Muscle of leg (tissue), 11 donors: ENCODE results near the gene HSPA8. TPM values are rescaled to one million over a fixed set of nuclear protein-coding genes. Genes with fewer than 3 reads are reported as not detected.
A peak's percentile ranks its signal among the peaks of the same experiment; 100 is the strongest.
"Not testable (repeated sequence)": the region's sequence is repeated elsewhere in the genome, so short reads cannot be mapped to it uniquely, and the experiment has no call there.

Experiments
- DNase-seq: peaks from one replicate; pipeline ENCODE4 v3.0.0; 2013
- H3K27ac ChIP-seq: one replicate; pipeline ENCODE4 v1.5.1; 2013; ENCODE audit warnings: mild to moderate bottlenecking, low read length, control low read depth
- H3K27me3 ChIP-seq: one replicate; pipeline ENCODE4 v1.6.1; 2013; ENCODE audit warnings: low read length; ENCODE audit not compliant: control insufficient read depth, insufficient read depth
- H3K36me3 ChIP-seq: one replicate; pipeline ENCODE4 v1.6.1; 2013; ENCODE audit warnings: low read length; ENCODE audit not compliant: control insufficient read depth, insufficient read depth
- H3K4me1 ChIP-seq: one replicate; pipeline ENCODE4 v1.6.1; 2013; ENCODE audit warnings: low read length; ENCODE audit not compliant: control insufficient read depth, insufficient read depth
- H3K4me3 ChIP-seq: one replicate; pipeline ENCODE4 v1.5.1; 2013; ENCODE audit warnings: low read length, control low read depth
- H3K9me3 ChIP-seq: replicated peaks from 2 replicates; pipeline ENCODE4 v1.6.1; 2013; ENCODE audit warnings: low read depth, low read length; ENCODE audit not compliant: control insufficient read depth
- WGBS: methylation state at CpG from one replicate; pipeline ENCODE4 v1.1.5; 2013; ENCODE audit warnings: missing lambda C conversion rate; ENCODE audit not compliant: insufficient coverage; 5-methylcytosine and 5-hydroxymethylcytosine counted together
- polyA plus RNA-seq, 8 donors: library from polyadenylated mRNA; unstranded; fragments of 120-200 nt; gene quantifications; one replicate each; pipeline versions ENCODE4 v1.2.1 to v1.2.3, GENCODE V29; 2013; ENCODE audit warnings: inconsistent platforms in 1 of 8, low replicate concordance in 1 of 8; ENCODE audit not compliant: insufficient read length in 8 of 8, insufficient read depth in 1 of 8
- total RNA-seq: library from RNA; stranded (reverse); fragments of 120-200 nt; gene quantifications from one replicate; pipeline ENCODE4 v1.2.4, GENCODE V29; 2013

HSPA8 gene
- total and polyA plus RNA-seq, 9 donors: 1,516 to 1,826 (median 1,715) TPM

DNA sequence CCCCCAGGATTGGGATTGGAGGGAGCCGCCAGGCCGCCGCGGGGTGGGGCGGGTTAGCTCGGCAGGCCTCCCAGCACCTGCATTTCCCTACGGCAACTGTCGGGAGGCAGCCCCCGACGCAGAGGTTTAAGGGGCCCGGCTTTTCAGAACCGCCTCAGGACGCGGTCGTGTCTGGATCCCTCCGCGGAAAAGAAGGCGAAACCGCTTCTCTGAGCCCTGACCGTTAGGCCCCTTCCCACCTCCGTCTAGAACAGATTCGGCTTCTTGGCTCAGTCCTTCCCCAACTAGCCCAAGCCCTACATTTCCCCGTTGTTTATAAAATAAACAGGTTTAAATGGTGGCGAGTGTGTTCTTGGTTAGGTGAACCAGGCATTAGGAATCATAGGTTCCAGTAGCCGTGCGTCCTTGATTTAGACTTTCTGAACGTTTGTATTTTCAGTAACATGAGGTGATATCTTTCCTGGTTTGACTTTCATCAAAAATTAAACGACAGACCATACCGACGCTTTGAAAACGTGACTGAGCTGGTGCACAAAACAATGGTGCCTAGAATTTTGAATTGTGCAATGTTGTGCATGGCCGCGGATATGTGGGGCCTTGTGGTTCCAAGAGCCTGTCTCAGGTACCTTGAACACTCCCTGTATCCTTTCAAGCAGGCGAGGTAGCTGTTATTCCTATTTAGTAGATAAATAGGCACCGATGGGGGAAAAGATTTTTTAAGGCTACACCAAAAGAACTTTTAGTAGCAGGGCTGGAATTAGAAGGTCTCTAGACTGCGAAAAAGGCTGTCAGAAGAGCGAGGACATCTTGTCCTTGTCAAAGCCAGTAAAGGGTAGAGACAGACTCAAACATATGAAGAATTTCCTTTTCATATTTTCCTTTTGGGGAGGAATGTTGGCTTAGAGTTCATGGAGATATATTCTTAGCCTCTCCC lies 1.2 kb upstream of the HSPA8 start:
- peaks cover 30% of the 10 kb centered on the region for H3K36me3 ChIP-seq
- H3K27ac ChIP-seq: peak overlapping the region; percentile 100
- peaks cover 41% of the 10 kb centered on the region for H3K4me1 ChIP-seq
- H3K4me3 ChIP-seq: peak overlapping the region; percentile 79
- no peaks in the 10 kb centered on the region for H3K27me3 ChIP-seq
- no peaks in the 10 kb centered on the region for H3K9me3 ChIP-seq
- 2% methylated on average over 21 of the region's 37 CpGs for WGBS
- DNase-seq: peak; percentile 78

DNA sequence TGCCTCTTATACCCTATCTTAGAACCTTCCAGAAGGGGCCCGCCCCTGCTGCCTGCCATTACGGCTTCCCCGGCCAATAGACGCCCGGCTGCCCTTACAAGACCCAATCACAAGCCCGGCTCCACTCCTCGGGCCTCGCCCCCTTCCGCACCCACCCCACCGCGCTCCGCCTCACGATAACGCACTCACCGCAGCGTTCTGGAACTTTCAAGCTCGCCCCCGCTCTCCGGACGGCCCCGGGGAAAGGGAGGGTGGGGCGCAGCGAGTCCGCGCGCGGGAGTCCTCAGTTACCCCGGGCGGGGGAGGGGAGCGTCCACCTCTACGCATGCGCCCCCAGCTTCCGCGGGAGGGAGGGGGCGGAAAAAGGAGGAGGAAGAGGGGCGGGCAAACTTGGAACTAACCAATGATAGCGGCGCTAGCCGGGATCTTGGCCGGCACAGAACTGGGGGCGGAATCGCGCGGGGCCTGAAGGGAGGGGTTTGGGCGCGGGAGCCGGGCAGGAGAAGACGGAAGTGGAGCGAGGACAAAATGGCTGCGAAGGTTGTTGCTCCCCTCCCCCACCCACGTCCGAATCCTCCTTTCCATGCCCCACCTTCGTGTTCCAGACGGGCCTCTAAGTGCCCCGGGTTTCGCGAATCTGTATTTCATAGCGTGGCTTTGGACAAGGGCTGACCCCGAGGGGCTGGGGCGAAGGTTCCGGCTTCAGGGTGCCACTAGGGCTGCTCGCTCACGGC lies 389 bp upstream of the HSPA8 start:
- Histone ChIP-seq H3K9me3 (no peaks in the 10 kb centered on the region), H3K36me3 (peaks cover 37% of the 10 kb centered on the region), H3K27ac (peak overlapping the region; percentile 100), H3K27me3 (no peaks in the 10 kb centered on the region), H3K4me3 (peak overlapping the region; percentile 79), H3K4me1 (peaks cover 41% of the 10 kb centered on the region)
- 1% methylated on average over 50 of the region's 63 CpGs for WGBS
- DNase-seq: peak; percentile 100

DNA sequence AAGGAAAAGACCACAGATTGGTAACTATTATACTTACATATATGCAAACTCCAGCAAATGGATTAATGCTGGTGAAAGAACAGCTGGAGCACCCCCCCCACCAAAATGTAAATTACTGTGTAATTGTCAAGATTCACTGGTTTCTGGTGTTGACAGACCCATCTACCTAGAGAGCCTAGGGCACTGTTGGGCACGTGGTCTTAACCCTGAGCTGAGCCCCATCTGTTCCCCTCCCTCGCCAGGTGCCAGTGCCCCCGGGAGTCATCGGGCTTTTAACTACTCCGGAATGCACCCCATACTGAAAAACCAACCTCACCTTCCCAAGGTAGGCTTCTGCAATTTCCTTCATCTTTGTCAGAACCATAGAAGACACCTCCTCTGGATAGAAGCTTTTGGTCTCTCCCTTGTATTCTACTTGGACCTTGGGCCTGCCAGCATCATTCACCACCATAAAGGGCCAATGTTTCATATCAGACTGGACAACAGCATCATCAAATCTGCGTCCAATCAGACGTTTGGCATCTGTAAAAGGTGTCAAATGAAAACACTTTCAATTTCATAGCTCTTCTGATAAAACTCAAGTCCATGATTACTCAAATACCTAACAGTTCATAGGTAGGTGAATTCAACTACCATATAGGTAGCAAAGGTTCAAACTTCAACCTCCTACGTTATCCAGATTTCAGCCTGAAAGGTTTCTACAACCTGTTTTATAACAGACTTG lies 1.5 kb downstream of the HSPA8 start:
- Histone ChIP-seq H3K36me3 (peaks cover 55% of the 10 kb centered on the region), H3K27me3 (no peaks in the 10 kb centered on the region), H3K4me1 (peaks cover 46% of the 10 kb centered on the region), H3K27ac (no peak overlapping the region), H3K4me3 (peak overlapping the region; percentile 79), H3K9me3 (no peaks in the 10 kb centered on the region)
- WGBS: 9% methylated on average over 4 of the region's 8 CpGs
- no peak for DNase-seq

DNA sequence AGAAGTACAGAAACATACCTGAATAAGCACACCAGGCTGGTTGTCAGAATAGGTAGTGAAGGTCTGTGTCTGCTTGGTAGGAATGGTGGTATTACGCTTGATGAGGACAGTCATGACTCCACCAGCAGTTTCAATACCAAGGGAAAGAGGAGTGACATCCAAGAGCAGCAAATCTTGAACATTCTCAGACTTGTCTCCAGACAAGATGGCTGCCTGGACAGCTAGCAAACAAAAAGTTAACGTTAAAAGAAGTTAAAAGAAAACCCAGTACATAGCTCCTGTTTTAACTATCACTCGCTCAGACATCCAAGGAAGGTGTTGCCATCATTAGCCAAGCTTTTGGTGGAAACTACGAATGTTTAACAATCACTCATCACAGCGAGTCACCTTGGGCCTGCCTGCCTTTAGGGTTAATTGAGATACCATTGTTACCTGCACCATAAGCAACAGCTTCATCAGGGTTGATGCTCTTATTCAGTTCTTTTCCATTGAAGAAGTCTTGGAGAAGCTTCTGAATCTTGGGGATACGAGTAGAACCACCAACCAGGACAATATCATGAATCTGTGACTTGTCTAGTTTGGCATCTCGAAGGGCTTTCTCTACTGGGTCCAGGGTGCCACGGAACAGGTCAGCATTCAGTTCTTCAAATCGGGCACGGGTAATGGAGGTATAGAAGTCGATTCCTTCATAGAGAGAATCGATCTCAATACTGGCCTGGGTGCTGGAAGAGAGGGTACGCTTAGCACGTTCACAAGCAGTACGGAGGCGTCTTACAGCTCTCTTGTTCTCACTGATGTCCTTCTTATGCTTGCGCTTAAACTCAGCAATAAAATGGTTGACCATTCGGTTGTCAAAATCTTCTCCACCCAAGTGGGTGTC lies 2.7 kb downstream of the HSPA8 start:
- not testable (repeated sequence) for DNase-seq, H3K27me3 ChIP-seq, H3K9me3 ChIP-seq
- peak overlapping the region; percentile 11 for H3K4me3 ChIP-seq
- 44% methylated on average over 12 of the region's 18 CpGs for WGBS
- peaks cover 35% of the 10 kb centered on the region for H3K4me1 ChIP-seq
- peak overlapping the region; percentile 4 for H3K27ac ChIP-seq
- H3K36me3 ChIP-seq: peaks cover 59% of the 10 kb centered on the region

DNA sequence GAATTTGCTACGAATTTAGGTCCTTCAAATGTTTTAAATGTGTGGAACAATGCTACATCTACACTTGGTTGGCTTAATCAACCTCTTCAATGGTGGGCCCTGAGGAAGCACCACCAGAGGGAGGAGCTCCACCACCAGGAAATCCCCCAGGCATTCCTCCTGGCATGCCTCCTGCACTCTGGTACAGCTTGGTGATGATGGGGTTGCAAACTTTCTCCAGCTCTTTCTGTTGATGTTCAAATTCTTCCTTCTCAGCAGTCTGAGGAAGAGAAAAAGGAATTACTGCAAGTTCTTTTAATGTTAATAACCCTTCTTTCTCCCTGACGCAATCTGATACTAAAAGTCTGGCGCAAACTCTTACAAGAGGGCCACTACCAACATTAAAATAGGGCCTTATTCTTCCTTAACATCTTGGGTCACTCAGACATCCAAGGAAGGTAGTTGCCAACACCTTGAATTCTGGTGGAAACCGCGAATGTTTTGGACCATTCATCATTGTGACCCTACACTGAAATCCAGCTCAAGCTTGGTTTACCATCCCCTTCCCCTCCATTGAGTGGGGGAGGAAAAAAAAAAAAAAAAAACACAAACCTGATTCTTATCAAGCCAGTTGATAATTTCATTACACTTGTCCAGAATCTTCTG lies 4.2 kb downstream of the HSPA8 start:
- Histone ChIP-seq H3K27ac (no peak overlapping the region), H3K9me3 (no peaks in the 10 kb centered on the region), H3K4me1 (peaks cover 27% of the 10 kb centered on the region), H3K4me3 (no peak overlapping the region), H3K27me3 (no peaks in the 10 kb centered on the region), H3K36me3 (peaks cover 67% of the 10 kb centered on the region)
- no peak for DNase-seq
- WGBS: 64% methylated on average over 2 of the region's 5 CpGs

DNA sequence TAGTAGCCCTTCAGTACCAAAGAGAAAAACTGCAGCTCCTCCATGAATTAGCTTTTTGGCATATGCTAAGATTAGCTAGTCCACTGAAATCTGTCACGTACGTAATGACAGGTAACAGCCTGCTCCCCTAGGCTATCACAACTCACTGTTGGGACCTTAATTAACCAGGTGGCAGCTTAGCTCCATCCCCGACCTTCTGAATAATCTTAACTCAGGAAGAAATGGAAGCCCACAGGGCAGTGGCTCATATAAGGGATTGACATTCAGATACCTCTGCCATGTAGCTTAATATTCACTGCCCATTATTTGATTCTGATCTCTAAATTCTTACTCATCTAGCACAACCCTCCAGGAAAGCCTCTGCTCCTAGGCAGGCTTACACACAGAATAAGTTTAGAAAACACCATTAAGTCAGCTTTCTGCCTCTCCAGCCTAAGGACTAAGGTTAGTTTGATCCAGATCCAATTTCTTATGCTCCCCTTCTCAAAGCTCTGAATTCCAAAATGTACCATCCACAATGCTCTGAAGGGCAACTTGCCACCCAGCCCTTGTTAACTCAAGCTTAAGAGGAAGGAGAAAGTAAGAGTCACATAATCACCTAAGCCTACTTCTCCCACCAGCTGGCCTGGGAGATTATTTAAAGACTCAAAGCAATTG lies 5.0 kb downstream of the HSPA8 start:
- Histone ChIP-seq H3K4me1 (peaks cover 27% of the 10 kb centered on the region), H3K4me3 (no peak overlapping the region), H3K27ac (no peak overlapping the region), H3K9me3 (no peaks in the 10 kb centered on the region), H3K36me3 (peaks cover 67% of the 10 kb centered on the region), H3K27me3 (no peaks in the 10 kb centered on the region)
- DNase-seq: no peak
- WGBS: 56% methylated on average over 2 of the region's 3 CpGs

DNA sequence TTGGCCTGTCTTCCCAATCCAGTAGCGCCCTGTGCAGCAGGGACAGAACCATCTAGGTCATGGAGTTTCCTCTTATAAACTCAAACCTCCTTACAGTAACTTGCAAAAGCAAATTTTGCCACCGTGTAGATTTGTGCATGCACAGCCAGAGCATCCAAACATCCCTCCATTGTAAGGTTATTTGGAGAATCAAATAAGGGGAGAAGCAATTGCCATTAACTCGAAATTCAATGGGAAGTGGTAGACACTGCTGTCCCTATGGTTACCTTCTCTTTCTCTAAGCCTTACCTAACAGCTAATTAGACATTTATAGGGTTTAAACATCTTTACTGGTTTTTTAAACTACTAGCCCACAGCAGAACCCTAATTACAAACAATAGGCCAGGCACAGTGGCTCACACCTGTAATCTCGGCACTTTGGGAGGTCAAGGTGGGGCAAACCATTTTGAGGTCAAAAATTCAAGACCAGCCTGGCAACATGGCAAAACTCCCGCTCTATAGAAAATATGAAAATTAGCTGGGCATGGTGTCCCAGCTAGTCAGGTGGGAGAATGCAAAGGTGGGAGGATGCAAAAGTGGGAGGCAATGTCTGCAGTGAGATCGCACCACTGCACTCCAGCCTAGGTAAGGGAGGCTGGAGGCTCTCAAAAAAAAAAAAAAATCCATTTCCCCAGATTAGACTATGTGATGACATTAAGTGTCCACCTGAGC lies 6.6 kb downstream of the HSPA8 start:
- Histone ChIP-seq H3K27ac (no peak overlapping the region), H3K27me3 (no peaks in the 10 kb centered on the region), H3K9me3 (no peaks in the 10 kb centered on the region), H3K4me1 (peaks cover 25% of the 10 kb centered on the region), H3K36me3 (peaks cover 59% of the 10 kb centered on the region), H3K4me3 (no peak overlapping the region)
- no peak for DNase-seq
- 92% methylated on average over 2 of the region's 6 CpGs for WGBS

DNA sequence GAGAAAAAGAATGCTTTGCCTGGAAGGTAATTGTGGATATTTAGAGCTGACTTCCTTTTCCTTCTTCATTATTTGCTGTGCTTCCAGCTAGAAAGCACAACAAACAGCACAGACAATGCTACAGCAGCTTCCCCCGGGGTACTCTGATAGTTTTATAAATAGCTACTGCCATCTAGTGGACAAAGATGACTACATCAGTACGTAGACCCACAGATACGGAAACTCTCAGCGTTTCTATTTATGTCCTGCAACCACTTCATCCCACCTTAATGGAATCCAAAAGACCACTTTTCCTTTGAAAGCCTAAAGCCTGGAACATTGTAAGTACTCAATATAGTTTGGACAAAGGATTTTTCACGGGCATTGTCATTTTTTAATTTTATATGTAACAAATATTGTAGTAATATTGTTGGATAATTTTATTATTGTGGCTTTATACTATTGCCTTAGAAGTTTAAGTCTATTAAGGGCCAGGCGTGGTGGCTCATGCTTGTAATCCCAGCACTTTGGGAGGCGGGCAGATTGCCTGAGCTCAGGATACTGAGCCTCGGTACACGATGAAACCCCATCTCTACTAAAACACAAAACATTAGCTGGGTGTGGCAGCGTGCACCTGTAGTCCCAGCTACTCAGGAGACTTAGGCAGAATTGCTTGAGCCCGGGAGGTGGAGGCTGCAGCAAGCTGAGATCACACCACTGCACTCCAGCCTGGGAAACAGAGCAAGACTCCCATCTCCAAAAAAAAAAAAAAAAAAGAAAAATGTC lies 7.5 kb downstream of the HSPA8 start:
- Histone ChIP-seq H3K9me3 (no peaks in the 10 kb centered on the region), H3K4me1 (peaks cover 17% of the 10 kb centered on the region), H3K27me3 (no peaks in the 10 kb centered on the region), H3K4me3 (no peak overlapping the region), H3K27ac (no peak overlapping the region), H3K36me3 (peaks cover 50% of the 10 kb centered on the region)
- 18% methylated on average over 3 of the region's 11 CpGs for WGBS
- peak; percentile 87 for DNase-seq
